CD4-positive, alpha-beta T cell treated with Interleukin-17A for 1 hour (primary cell): Measurements from ENCODE around the gene CCDC68.

ENCODE experiments used
- DNase-seq: peaks from one replicate; pipeline ENCODE4 v3.0.0-alpha.2; 2020

Gene CCDC68

DNA sequence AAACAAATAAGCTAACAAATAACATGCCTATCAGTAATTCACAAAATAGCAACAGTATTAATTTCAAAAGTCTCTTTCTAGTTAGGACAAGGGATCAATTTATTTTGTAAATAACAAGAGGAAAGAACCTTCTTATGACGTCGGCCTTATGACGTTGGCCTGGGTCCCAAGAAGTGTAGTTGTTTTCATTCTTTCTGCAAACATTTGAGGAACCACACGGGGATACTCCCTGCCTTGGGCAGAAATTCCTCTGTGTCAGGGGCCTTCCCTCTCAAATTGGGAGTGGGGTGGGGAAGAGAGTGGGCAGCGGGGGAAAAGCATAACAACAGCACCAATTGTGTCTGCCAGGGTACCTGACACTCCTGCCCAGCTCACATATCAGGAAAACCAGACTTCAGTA is 1.3 kb downstream of the CCDC68 start:
- DNase-seq = no peak

DNA sequence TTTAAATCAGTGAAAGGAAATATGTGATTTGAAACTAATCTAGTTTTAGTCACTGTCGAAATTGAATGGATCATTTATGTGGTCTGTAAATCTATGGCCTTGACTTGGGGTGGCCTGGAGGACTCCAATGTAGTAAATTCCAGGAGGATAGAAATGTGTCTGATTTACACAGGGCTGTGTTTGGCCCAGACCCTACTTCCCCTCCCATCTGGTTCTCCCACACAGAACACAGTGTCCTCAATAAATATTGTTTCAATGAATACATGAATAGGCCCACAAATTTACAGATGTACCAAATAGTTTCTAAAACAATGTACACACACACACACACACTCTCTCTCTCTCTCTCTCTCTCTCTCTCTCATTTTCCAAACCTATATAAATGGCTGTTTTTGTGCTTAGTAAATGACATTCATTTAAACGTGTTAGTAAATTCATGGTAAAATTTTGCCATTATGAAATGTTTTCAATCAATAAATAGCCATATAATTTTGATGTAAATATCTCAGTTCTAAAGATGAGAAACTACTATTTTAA is 1.9 kb downstream of the CCDC68 start:
- no peak for DNase-seq

DNA sequence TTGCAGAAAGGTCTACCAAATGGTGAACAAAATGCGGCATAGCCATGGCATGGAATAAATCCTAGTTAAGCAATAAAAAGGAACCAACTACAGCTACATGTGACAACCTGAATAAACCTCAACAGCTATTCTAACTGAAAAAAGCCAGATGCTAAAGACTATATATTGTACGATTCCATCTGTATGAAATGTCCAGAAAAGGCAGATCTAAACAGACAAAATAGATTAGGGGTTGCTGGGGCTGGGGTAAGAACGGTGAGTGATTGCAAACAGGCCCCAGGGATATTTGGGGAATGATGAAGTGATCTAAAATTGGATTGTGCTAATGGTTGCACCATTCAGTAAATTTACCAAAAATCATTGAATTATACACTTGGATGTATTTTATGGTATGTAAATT is 2.8 kb downstream of the CCDC68 start:
- DNase-seq = no peak

DNA sequence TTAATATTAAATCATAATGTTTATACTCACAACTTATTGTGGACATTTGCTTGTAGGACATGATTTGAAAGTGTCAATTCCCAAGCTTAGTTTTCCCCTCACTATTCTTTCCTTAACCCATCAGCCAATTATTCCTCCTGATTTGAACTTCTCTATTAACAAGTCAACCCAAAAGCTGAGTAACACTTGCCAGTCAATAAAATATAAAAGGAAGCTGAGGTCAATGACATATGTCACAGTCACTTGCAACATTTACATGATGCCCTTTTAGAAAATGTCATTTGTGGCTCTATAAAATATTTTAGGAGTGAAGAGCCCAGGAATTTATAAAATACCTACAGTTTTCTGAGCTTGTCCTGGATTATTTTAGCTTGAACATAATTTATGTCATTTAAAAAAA is 7.2 kb downstream of the CCDC68 start:
- no peak for DNase-seq

DNA sequence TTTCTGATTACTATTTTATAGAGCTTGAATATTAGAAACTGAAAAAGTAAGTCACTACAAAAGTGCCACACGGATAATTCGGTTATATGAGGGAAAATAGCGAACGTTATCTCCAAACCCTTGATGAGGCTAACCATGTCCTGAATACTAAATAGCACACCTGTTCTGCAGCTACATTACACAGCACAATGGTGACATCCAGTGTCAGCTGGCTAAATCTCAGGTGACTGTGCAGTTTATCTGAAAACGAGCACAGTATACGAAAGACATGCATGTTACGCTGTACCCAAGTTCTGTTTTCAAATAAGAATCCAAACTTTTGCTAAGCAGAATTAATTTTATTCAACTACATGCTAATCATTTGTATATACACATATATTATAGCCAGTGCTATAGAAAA is 9.0 kb downstream of the CCDC68 start:
- DNase-seq = peak; percentile 29

DNA sequence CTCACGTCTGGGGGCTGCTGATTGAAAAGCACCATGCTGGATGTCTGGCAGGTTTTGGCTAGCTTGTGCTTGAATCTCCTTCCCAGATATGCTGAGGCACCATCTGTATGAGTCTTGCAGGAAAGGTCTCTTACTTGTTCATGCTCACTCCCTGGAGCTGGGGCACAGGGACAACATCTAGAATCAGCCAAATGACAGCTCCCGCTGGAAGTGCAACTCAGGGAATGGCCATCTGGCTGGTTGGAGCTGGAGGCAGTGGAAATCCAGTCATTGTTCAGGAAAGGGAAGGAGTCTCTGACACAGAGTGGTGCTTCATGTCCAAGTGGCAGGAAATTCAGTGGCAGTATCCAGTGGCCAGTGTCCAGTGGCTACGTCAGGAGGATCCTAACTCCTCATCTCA is 9.7 kb downstream of the CCDC68 start:
- DNase-seq = no peak

GRCh38 chr18:54948350-54948837 is 10.9 kb downstream of the CCDC68 start:
- DNase-seq = no peak

- DNase-seq = no peak
These were observed 12.2 kb downstream of the CCDC68 start for GRCh38 chr18:54947091-54947490.

DNA sequence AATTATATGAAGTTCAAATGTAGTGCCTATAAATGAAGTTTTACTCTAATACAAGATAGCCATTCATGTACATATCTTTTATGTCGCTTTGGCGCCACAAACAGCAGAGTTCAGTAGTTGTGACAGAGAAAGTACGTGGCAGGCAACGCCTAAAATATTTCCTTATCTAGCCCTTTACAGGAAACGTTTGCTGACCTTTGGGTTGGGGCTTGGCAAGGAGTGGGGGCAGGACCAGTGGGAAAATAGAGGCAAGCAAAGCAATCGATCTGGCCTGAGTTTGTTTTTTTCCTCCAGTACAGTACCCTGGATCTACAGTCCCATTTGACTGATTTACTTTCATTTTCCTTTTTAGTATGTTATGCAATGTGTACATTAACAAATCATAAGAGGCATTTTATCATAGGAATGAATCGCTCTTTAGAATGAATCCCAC is 13.1 kb downstream of the CCDC68 start:
- DNase-seq = peak; percentile 42

GRCh38 chr18:54945576-54946125 is 13.6 kb downstream of the CCDC68 start:
- no peak for DNase-seq

DNA sequence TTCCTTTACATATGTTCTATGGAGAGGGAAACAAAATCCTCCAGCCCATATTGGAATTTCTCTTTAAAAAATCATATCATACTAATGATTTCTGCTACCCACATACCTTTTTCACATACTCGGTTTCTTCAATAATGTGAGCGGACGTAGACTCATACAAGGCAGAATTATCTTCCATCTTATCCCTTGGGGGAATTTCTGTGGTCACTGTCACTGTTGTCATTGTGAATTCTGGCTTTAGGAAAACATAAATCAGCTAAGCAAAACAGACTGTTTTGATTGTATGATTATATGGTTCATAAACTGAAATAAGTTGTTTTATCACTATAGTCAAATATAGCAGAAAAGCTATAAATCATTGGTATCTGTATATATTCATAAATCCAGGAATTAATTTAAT is 16.7 kb downstream of the CCDC68 start:
- no peak for DNase-seq

DNA sequence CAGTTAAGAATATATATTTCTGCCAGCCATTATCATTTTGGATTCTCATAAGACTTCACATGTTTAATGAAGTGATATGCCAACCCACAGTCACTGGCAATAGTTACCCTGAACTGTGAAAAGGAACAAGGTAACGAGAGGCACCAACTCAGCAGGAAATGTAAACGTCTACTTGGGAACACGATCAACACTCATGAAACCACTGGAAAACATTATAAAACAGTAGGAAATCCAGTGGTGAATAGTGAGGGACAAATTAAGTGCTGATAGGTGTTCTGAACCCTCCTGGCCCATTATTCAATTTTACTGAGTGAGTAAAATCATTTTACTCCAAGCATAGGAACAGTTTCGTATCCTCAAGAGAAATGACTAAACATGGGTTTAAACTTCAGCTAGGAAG is 17.1 kb downstream of the CCDC68 start:
- no peak for DNase-seq

DNA sequence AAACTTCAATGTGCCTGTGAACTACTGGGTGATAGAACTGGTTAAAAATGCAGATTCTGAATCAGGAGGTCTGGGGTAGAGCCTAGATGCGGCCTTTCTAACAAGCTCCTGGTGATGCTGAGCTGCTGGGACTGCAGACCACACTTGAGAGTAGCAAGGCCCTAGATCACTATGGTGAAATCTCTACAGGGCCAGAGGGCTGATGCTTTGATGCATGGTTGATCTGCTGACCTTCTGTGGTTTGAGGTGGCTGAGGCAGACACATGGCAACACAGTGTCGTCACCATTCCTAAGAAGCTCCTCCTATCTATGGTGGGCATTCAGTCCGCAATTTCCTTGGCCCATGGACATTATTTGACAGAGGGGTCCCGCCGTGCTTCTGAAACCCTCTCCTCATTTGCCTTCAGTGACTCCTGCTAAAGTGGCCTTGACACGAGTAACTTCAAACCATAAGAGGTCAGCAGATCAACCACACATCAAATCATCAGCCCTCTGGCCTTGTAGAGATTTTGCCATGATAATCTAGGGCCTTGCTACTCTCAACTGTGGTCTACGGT is 19.8 kb downstream of the CCDC68 start:
- no peak for DNase-seq

DNA sequence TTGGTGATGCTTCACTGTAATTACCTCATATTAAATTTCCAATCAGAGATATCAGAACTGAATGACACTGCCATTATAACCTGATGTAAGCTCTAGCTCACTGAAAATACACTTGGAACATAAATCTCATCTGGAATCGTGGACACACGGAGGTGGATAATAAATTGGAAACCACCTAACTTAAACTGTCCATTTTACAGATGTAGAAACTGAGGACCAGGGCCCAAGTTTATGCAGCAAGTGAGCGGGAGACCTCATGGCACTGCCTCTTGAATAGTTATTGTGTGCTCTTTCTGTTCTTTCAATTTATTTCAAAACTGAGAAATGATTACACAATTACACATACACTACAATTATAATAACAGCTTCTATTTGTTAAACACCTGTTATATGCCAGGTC is 20.8 kb downstream of the CCDC68 start:
- DNase-seq = no peak

DNA sequence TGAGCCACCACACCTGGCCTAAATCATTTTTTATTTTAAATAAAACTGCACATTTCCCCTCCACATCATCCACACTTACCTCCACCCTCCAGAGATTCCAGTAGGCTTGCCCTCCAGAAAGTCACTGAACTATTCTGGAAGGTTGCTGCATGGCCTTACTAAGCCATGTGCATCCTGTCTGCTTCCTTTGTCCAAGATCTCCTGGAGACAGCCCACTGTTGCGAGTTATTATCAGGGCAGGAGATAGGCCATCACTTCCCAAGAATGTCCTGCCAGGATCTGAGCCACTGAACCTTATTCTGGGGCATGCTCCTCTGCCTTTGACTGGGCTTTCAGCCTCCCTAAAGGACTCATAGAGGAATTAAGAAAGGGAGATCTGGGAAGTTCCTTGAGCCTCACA is 26.8 kb downstream of the CCDC68 start:
- no peak for DNase-seq

GRCh38 chr18:54931152-54931551 is 28.1 kb downstream of the CCDC68 start:
- no peak for DNase-seq

GRCh38 chr18:54928236-54928635 is 31.0 kb downstream of the CCDC68 start:
- no peak for DNase-seq

DNA sequence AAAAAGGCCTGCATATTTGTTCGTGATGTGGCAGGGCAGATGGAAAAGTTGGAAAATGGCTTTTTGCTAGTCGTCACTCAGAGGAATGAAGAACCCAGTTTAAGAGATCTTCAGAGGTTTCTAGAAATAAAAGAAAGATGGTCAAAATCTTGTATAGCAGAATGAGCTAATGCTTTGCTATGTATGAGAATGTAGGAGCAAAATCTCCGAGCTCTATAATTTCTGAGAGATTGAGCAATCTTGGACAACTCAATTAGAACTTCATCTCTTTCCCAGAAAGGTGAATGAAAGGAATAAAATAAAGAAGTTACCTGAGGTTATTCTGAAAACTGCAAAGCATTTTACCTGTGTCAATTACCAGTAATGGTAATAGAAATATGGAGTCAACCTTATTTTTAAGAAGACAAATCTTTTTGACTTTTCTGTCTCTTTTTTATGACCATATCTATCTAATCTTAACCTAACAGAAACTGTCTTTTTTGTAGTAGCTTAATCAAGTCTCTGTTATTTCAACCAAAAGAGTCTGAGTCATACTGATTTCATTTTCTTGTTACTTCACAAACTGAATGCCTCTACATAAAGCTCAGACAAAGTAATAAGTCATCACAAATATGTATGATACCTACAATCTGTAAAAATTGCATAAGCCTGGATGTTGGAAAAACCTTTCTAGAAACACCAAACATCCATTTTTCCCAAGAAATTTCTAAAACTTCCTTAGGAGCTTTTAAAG is 32.5 kb downstream of the CCDC68 start:
- DNase-seq = no peak

DNA sequence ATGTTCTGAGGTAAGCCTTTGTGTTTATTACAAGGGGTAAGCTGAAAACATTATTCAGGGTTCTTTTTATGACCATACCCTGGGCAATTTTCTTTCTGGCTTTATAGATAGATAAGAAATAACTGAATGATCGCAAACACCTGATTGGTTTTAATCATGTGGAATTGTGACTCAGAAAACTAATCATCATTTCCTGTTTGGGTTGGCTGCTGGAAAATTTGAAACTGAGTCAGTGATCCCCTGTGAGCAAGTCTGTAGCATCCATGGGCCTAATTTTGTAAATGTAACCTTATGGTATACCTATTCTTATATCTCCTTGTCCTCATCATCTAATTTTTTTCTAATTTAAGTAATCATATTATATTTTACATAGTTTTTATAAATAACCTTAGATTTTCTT is 34.3 kb downstream of the CCDC68 start:
- DNase-seq = no peak

- no peak for DNase-seq
These were observed 35.8 kb downstream of the CCDC68 start for GRCh38 chr18:54923339-54923956.

GRCh38 chr18:54919412-54919811 is 39.8 kb downstream of the CCDC68 start:
- DNase-seq = no peak

DNA sequence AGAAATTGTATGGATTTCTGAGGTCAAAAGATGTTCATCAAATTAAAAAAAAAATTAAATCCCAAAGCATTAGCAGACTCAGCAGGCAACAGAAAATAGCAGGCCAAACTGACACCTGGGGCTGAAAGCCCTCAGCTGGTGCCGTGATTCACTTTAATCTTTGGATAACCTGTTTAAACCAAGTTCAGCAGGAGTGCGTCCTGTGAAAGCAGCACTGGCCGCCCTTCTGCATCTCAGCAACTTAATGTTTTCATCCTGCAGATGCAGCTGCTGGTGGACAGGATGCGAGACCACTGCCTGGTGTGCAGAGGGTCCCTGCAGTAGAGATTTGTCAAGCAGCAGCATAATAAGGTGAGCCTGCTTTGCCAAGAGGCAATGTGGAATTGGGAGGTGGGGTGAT is 41.2 kb downstream of the CCDC68 start:
- DNase-seq = no peak

DNA sequence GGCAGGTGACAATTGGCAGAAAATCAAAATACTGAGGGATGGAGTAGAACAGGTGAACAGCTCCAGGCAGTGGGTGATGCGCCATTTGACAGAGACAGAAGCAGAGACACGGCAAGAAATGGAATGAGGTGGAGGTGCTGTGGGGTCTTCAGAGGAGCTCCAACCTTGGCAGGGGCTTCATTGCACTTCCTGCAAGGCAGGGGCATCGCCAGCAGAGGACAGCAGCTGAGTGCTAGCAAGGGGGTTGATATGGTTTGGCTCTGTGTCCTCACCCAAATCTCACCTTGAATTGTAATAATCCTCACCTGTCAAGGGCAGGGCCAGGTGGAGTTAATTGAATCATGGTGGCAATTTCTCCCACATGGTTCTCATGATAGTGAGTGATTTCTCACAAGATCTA is 42.8 kb downstream of the CCDC68 start:
- DNase-seq = no peak

- DNase-seq = no peak
These were observed 44.4 kb downstream of the CCDC68 start for GRCh38 chr18:54914816-54915215.
